ENCODE results near the gene GMPR2. TPM values are rescaled to one million over a fixed set of nuclear protein-coding genes. Genes with fewer than 3 reads are reported as not detected.

The GMPR2 gene
- total and polyA plus RNA-seq, 2 of the 13 experiments (the other 11 are each of a cell fraction or from before 2014, with no cell fraction given) = 210 to 273 TPM

GRCh38 chr14:24237463-24237955, 4.8 kb downstream of the GMPR2 start (continued):
- TF ChIP-seq MIER3 (CRISPR knock-in tag; IDR thresholded peaks at IDR 0.05; ENCODE audit: borderline replicate concordance) (no peak), ZNF383 (CRISPR knock-in tag; IDR thresholded peaks at IDR 0.05; ENCODE audit: borderline replicate concordance) (no peak), FOXP1 (IDR thresholded peaks at IDR 0.05) (no peak), FOXP1 (CRISPR knock-in tag; IDR thresholded peaks at IDR 0.05) (no peak), HNRNPLL (IDR thresholded peaks at IDR 0.05; ENCODE audit: low read depth, low read length, poor library complexity, severe bottlenecking) (no peak)
- TF ChIP-seq, protein P1, sequence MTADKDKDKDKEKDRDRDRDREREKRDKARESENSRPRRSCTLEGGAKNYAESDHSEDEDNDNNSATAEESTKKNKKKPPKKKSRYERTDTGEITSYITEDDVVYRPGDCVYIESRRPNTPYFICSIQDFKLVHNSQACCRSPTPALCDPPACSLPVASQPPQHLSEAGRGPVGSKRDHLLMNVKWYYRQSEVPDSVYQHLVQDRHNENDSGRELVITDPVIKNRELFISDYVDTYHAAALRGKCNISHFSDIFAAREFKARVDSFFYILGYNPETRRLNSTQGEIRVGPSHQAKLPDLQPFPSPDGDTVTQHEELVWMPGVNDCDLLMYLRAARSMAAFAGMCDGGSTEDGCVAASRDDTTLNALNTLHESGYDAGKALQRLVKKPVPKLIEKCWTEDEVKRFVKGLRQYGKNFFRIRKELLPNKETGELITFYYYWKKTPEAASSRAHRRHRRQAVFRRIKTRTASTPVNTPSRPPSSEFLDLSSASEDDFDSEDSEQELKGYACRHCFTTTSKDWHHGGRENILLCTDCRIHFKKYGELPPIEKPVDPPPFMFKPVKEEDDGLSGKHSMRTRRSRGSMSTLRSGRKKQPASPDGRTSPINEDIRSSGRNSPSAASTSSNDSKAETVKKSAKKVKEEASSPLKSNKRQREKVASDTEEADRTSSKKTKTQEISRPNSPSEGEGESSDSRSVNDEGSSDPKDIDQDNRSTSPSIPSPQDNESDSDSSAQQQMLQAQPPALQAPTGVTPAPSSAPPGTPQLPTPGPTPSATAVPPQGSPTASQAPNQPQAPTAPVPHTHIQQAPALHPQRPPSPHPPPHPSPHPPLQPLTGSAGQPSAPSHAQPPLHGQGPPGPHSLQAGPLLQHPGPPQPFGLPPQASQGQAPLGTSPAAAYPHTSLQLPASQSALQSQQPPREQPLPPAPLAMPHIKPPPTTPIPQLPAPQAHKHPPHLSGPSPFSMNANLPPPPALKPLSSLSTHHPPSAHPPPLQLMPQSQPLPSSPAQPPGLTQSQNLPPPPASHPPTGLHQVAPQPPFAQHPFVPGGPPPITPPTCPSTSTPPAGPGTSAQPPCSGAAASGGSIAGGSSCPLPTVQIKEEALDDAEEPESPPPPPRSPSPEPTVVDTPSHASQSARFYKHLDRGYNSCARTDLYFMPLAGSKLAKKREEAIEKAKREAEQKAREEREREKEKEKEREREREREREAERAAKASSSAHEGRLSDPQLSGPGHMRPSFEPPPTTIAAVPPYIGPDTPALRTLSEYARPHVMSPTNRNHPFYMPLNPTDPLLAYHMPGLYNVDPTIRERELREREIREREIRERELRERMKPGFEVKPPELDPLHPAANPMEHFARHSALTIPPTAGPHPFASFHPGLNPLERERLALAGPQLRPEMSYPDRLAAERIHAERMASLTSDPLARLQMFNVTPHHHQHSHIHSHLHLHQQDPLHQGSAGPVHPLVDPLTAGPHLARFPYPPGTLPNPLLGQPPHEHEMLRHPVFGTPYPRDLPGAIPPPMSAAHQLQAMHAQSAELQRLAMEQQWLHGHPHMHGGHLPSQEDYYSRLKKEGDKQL (CRISPR knock-in tag; IDR thresholded peaks at IDR 0.05; ENCODE audit: low read depth) = no peak
- TF ChIP-seq, protein P2, sequence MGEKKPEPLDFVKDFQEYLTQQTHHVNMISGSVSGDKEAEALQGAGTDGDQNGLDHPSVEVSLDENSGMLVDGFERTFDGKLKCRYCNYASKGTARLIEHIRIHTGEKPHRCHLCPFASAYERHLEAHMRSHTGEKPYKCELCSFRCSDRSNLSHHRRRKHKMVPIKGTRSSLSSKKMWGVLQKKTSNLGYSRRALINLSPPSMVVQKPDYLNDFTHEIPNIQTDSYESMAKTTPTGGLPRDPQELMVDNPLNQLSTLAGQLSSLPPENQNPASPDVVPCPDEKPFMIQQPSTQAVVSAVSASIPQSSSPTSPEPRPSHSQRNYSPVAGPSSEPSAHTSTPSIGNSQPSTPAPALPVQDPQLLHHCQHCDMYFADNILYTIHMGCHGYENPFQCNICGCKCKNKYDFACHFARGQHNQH (CRISPR knock-in tag; IDR thresholded peaks at IDR 0.05) = no peak
